Activated naive CD4-positive, alpha-beta T cell treated with anti-CD3 and anti-CD28 coated beads, Interleukin-2, amount 50 U/mL, for 24 hours (primary cell): Measurements from ENCODE around the gene GNB3.

Experiments used
- H3K27ac Mint-ChIP-seq: one replicate; pipeline ENCODE4 v1.8.0; 2021; ENCODE audit warnings: mild to moderate bottlenecking, mixed read lengths
- H3K27me3 Mint-ChIP-seq: one replicate; pipeline ENCODE4 v1.8.0; 2021; ENCODE audit warnings: mixed read lengths
- H3K36me3 Mint-ChIP-seq: one replicate; pipeline ENCODE4 v1.8.0; 2021; ENCODE audit warnings: mixed read lengths
- H3K4me1 Mint-ChIP-seq: one replicate; pipeline ENCODE4 v1.8.0; 2021; ENCODE audit warnings: mixed read lengths
- H3K4me3 Mint-ChIP-seq: one replicate; pipeline ENCODE4 v1.8.0; 2021; ENCODE audit warnings: mild to moderate bottlenecking, mixed read lengths
- H3K9me3 Mint-ChIP-seq: one replicate; pipeline ENCODE4 v1.8.0; 2021; ENCODE audit warnings: mixed read lengths

GNB3 gene

GRCh38 chr12:6819106-6820030, 21.4 kb upstream of the GNB3 start:
- Mint-ChIP-seq H3K4me1 (peaks cover 14% of the 10 kb centered on the region), H3K27me3 (peaks cover 2% of the 10 kb centered on the region), H3K9me3 (no peaks in the 10 kb centered on the region), H3K36me3 (peaks cover 5% of the 10 kb centered on the region), H3K27ac (no peak overlapping the region), H3K4me3 (no peak overlapping the region)

- Mint-ChIP-seq H3K4me1 (peaks cover 14% of the 10 kb centered on the region), H3K27me3 (peaks cover 3% of the 10 kb centered on the region), H3K4me3 (no peak overlapping the region), H3K27ac (no peak overlapping the region), H3K9me3 (no peaks in the 10 kb centered on the region), H3K36me3 (peaks cover 5% of the 10 kb centered on the region)
These were observed 20.6 kb upstream of the GNB3 start for GRCh38 chr12:6820166-6820565.

- Mint-ChIP-seq H3K36me3 (peaks cover 5% of the 10 kb centered on the region), H3K27me3 (peaks cover 7% of the 10 kb centered on the region), H3K4me3 (peak within 1 kb of the TSS; percentile 72), H3K4me1 (peaks cover 19% of the 10 kb centered on the region), H3K9me3 (no peaks in the 10 kb centered on the region), H3K27ac (peak within 1 kb of the TSS; percentile 65)
These were observed 18.9 kb upstream of the GNB3 start, which contains the start of gene GPR162 for GRCh38 chr12:6821591-6822425. GPR162 (plus strand) TSS chr12:6821821; CDS start chr12:6823899, 2,078 bp downstream.

GRCh38 chr12:6822426-6823135, 18.1 kb upstream of the GNB3 start:
- peaks cover 24% of the 10 kb centered on the region for H3K4me1 Mint-ChIP-seq
- H3K27me3 Mint-ChIP-seq: peaks cover 7% of the 10 kb centered on the region
- H3K4me3 Mint-ChIP-seq: peak overlapping the region; percentile 62
- H3K27ac Mint-ChIP-seq: peak overlapping the region; percentile 65
- peaks cover 4% of the 10 kb centered on the region for H3K36me3 Mint-ChIP-seq
- H3K9me3 Mint-ChIP-seq: no peaks in the 10 kb centered on the region

GRCh38 chr12:6823182-6824084, 17.3 kb upstream of the GNB3 start:
- Mint-ChIP-seq H3K27ac (no peak overlapping the region), H3K36me3 (no peaks in the 10 kb centered on the region), H3K9me3 (no peaks in the 10 kb centered on the region), H3K4me3 (no peak overlapping the region), H3K27me3 (peaks cover 7% of the 10 kb centered on the region), H3K4me1 (peaks cover 29% of the 10 kb centered on the region)

GRCh38 chr12:6824085-6824775, 16.5 kb upstream of the GNB3 start:
- Mint-ChIP-seq H3K4me3 (no peak overlapping the region), H3K27me3 (peaks cover 9% of the 10 kb centered on the region), H3K9me3 (no peaks in the 10 kb centered on the region), H3K36me3 (no peaks in the 10 kb centered on the region), H3K27ac (no peak overlapping the region), H3K4me1 (peaks cover 34% of the 10 kb centered on the region)

- peaks cover 37% of the 10 kb centered on the region for H3K4me1 Mint-ChIP-seq
- H3K36me3 Mint-ChIP-seq: no peaks in the 10 kb centered on the region
- no peaks in the 10 kb centered on the region for H3K9me3 Mint-ChIP-seq
- H3K27ac Mint-ChIP-seq: peak overlapping the region; percentile 76
- peaks cover 9% of the 10 kb centered on the region for H3K27me3 Mint-ChIP-seq
- no peak overlapping the region for H3K4me3 Mint-ChIP-seq
These were observed 15.8 kb upstream of the GNB3 start for GRCh38 chr12:6824901-6825381.

- no peak overlapping the region for H3K4me3 Mint-ChIP-seq
- H3K9me3 Mint-ChIP-seq: no peaks in the 10 kb centered on the region
- H3K4me1 Mint-ChIP-seq: peaks cover 35% of the 10 kb centered on the region
- H3K27me3 Mint-ChIP-seq: peaks cover 9% of the 10 kb centered on the region
- H3K36me3 Mint-ChIP-seq: no peaks in the 10 kb centered on the region
- peak overlapping the region; percentile 76 for H3K27ac Mint-ChIP-seq
These were observed 15.2 kb upstream of the GNB3 start for GRCh38 chr12:6825398-6826124.

GRCh38 chr12:6826125-6826733, 14.5 kb upstream of the GNB3 start:
- no peaks in the 10 kb centered on the region for H3K9me3 Mint-ChIP-seq
- H3K27me3 Mint-ChIP-seq: peaks cover 9% of the 10 kb centered on the region
- H3K4me3 Mint-ChIP-seq: no peak overlapping the region

GRCh38 chr12:6826734-6827436, 13.8 kb upstream of the GNB3 start:
- Mint-ChIP-seq H3K4me1 (peaks cover 26% of the 10 kb centered on the region), H3K27me3 (peaks cover 9% of the 10 kb centered on the region), H3K27ac (peak overlapping the region; percentile 69), H3K9me3 (no peaks in the 10 kb centered on the region), H3K36me3 (no peaks in the 10 kb centered on the region), H3K4me3 (peak overlapping the region; percentile 66)

More at GRCh38 chr12:6826125-6826733, 14.5 kb upstream of the GNB3 start:
- peaks cover 28% of the 10 kb centered on the region for H3K4me1 Mint-ChIP-seq
- peak overlapping the region; percentile 17 for H3K27ac Mint-ChIP-seq
- no peaks in the 10 kb centered on the region for H3K36me3 Mint-ChIP-seq

GRCh38 chr12:6827437-6827911, 13.3 kb upstream of the GNB3 start:
- no peaks in the 10 kb centered on the region for H3K9me3 Mint-ChIP-seq
- H3K27me3 Mint-ChIP-seq: peaks cover 9% of the 10 kb centered on the region
- no peaks in the 10 kb centered on the region for H3K36me3 Mint-ChIP-seq
- H3K27ac Mint-ChIP-seq: peak overlapping the region; percentile 69
- peaks cover 23% of the 10 kb centered on the region for H3K4me1 Mint-ChIP-seq
- H3K4me3 Mint-ChIP-seq: peak overlapping the region; percentile 66

GRCh38 chr12:6827982-6828780, 12.5 kb upstream of the GNB3 start, which contains the start of gene P3H3:
P3H3 (plus strand) TSS chr12:6828407; CDS start chr12:6828441, 34 bp downstream.
- Mint-ChIP-seq H3K27me3 (peaks cover 7% of the 10 kb centered on the region), H3K4me3 (peak within 1 kb of the TSS; percentile 90), H3K27ac (peak within 1 kb of the TSS; percentile 69), H3K36me3 (no peaks in the 10 kb centered on the region), H3K9me3 (no peaks in the 10 kb centered on the region), H3K4me1 (peaks cover 23% of the 10 kb centered on the region)
